GM21367 (cell line): Measurements from ENCODE around the gene CACNA1F.
"Not testable (repeated sequence)": the region's sequence is repeated elsewhere in the genome, so short reads cannot be mapped to it uniquely, and the experiment has no call there.

ENCODE experiments used
- ATAC-seq: cut with Tn5 transposase; IDR thresholded peaks from one replicate; pipeline ENCODE4 v1.9.1; 2021; ENCODE audit not compliant: unreplicated experiment

CACNA1F gene

DNA sequence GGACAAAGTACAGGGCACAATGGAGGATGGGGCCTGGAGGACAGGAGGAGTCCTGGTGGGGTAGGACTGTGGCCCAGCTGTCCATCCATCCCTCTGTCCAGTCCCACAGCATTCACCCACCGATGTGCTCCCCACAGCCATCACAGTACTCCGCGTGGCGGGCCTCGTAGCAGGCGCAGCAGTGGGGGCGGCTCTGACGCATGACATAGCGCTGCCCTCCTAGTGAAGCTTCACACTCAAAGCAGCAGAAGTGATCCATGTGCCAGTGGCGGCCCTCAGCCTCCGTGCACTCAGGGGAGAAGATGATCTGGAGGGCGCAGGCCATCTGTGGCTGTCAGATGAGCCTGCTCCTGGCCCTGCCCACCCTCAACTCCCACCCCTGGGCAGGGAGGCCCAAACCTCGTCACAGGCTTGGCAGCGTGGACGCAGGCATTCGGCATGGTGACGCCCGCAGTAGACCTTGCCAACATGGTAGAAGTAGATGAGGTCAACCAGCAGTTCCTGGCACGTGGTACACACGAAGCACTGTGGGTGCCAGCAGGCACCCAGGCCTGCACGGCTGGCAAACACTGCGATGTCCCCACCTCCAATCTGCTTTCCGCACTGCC is 55.2 kb downstream of the CACNA1F start:
- no peak for ATAC-seq

GRCh38 chrX:49177338-49177833 is 55.8 kb downstream of the CACNA1F start:
- no peak for ATAC-seq

DNA sequence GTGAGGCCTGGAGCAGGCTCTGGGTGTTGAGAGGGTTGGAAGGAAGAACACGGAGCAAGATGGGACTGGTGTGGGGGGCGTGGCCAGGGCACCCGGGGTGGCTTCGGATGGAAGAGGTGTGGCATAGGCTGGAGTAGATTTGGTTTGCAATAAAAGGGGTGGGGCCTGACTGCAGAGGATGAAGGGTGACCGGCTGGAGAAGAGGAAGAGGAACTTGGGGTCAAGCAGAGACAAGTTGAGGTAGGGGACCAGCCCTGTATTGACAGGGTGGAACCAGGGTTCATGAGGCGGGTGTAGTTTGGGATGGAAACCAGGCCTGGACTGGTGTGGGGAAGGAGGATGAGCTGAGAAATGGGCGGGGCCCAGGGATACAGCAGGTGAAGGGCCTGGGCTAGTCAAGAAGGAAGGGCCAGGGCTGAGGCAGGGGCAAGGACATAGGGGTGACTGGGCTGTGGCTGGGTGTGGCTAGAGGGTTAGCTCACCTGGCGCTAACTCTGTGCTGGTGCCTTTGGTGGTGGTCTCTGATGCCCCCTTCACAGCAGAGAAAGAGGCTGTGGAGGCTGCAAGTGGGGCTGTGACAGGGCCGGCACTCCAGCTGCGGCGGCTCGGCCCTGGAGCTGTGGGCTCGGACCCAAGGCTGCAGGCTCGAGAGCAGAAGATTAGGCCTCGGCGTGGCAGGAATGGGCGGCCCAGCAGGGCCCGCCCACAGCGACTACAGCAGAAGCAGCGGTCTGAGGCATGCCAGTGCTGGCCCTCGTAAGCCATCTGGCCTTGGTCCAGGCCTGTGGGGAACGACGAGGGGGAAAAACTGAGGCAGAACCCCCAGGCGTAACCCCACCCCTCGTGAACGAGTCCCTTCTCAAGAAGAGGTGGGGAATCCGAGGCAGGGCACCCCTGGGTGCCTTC is 56.5 kb downstream of the CACNA1F start:
- ATAC-seq = no peak

DNA sequence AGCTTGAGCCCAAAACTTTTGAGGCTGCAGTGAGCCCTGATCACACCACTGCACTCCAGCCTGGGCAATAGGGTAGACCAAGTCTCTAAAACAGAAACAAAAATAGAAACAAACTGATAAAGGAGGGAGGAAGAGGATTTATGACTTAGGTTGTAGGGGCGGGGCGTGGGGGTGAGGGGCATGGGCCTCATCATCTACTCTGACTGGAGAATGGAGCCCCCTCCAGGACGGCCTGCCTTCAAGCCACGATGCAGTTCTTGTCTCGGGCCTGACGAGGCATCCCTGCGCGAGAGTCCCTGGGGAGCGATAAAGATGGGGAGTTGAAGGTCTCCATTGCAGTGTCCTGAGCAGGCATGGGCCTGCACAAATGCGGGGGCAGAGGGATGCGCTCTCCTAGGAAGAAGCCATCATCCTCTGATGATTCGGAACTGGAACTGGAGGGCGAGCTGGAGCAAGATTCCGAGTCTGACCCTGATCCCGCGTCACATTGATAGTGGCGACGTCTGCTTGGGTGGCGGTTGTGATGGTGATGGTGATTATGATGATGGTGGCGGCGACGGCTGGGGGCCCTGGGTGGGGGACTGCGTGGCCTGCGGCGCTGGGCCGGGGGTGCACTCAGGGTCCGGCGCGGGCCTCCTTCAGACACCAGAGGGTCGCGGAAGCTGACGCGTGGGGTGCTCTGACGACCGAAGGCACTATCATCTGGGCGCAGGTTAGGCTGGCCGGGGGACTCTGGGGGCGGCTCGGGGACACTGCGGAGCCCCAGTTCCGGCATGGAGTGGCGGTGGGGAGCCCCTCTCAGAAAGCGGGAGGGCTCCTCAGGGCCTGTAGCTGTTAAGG is 57.5 kb downstream of the CACNA1F start:
- ATAC-seq = no peak

GRCh38 chrX:49174723-49175122 is 58.4 kb downstream of the CACNA1F start:
- no peak for ATAC-seq

GRCh38 chrX:49173544-49173943 is 59.6 kb downstream of the CACNA1F start:
- not testable (repeated sequence) for ATAC-seq

GRCh38 chrX:49172280-49172780 is 60.8 kb downstream of the CACNA1F start:
- peak; percentile 57 for ATAC-seq

GRCh38 chrX:49171752-49172279 is 61.3 kb downstream of the CACNA1F start, which contains the start of gene PLP2:
Gene PLP2, plus strand, starts transcription at chrX:49171898. Its CDS starts 103 bp downstream, at chrX:49172001.
- ATAC-seq = no peak

- ATAC-seq = no peak
Measured at GRCh38 chrX:49167740-49168108, 65.4 kb downstream of the CACNA1F start.

DNA sequence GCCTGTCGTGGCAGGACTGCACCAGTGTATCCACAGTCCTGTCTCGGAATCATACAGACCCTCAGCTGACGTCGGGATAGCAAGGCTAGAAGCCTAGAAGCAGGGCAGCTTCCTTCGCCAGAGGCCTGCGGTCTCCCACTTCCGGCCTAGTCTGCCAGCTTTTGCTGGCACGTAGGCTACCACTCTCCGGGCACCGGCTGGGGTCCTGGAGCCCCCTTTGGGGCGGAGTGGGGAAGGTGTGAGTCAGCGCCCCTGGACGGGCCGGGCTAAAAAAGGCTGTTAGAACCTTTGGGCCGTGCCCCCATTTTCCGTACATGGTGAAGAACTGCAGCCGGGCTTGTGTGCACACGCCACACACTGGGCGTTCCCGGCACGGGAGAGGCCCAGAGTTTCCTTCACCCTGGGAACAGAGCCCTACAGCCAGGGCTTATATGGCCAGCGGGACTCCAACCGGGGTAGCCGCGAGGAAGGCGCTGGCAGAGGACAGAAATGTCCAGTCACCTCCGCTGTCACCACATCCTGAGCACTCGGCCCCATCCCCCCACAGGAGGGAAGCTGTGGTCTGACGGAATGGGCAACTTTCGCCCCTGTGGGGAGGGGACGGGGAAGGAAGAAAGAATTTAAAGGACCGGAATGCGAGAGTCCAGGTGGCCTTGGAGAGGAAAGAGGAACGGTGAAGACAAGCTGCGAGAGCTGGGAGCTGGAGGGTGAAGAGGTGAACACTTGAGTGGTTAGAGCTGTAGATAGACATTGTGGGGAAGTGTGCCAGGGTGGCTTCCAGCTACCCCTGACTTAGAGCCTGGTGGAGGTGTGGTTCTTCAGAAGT is 66.0 kb downstream of the CACNA1F start:
- ATAC-seq = peak; percentile 30

GRCh38 chrX:49165901-49166881 is 66.9 kb downstream of the CACNA1F start:
- ATAC-seq = peak; percentile 36

GRCh38 chrX:49164589-49165360 is 68.4 kb downstream of the CACNA1F start:
- ATAC-seq = no peak

DNA sequence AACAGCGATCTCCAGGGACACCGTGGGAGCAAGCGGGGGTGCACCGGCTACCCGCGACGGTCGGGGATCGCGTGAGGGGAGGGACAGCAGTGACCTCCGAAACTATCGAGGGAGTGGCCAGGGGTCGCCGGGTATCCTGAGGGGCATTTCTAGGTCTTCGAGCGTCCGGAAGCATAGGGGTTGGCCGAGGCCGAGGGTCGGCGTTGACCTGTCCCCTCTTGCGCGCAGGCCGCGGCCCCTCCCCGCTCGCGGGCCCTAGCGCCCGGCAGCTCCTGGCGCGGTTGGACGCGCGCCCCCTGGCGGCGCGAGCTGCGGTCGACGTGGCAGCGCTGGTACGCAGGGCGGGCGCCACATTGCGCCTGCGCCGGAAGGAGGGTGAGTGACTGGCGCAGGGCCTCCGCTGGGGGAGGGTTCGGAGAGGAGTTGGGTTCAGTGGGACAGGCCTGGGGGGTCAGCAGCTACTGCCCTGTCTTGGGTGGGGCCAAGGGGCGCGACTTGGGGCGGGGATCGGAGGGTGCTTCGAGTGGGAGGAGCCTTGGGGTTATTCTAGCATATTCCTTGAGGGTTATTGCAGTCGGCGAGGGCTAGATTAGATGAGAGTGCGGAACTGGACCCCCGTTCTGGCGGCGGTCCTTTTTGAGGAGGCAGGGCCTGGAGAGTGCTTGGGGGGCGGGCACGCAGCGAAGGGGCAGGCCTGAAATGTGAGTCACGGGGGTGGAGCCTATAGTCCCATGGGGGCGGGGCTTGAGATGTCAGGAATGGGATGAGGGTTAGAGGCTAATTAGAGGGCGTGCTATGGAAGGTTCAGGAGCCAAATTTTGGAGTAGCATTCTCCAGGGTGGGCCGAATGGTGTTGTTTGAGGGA is 69.4 kb downstream of the CACNA1F start:
- ATAC-seq = no peak

GRCh38 chrX:49162620-49163019 is 70.5 kb downstream of the CACNA1F start, which contains the start of gene MAGIX:
Gene MAGIX, plus strand, starts transcription at chrX:49162758. Its CDS starts 132 bp downstream, at chrX:49162890.
- no peak for ATAC-seq

GRCh38 chrX:49161632-49162031 is 71.5 kb downstream of the CACNA1F start:
- ATAC-seq = no peak

GRCh38 chrX:49160908-49161307 is 72.2 kb downstream of the CACNA1F start:
- no peak for ATAC-seq

- no peak for ATAC-seq
Measured at GRCh38 chrX:49157194-49157593, 75.9 kb downstream of the CACNA1F start.
